ENCODE measurements around the gene CLCN5. TPM values are rescaled to one million over a fixed set of nuclear protein-coding genes. Genes with fewer than 3 reads are reported as not detected.

CLCN5 gene
- total RNA-seq, 1 experiment from 2014 or later = 5.2 TPM

DNA sequence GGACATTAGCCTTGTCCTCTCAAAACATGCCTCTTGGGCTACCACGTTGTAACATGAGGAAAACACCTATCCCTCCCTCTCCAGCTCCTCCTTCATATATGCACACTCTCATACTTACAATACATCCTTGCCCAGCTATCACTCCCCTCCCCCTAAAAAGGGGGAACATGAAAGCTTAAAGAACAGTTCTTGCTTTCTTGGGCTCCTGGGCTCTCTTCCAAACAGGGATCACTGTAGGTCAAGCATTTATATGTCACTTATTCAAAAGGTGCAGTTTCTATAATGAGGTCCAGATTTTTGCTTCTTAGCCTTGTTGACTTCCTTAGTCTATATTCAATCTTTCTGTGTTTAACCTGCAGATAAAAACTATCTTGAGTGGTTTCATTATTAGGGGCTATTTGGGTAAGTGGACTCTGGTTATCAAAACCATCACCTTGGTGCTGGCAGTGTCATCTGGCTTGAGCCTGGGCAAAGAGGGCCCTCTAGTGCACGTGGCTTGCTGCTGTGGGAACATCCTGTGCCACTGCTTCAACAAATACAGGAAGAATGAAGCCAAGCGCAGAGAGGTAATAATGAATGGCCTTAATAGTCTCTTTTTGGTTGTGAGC is 159.0 kb downstream of the CLCN5 start:
- peak; percentile 36 for DNase-seq (ENCODE audit: low spot score)

DNA sequence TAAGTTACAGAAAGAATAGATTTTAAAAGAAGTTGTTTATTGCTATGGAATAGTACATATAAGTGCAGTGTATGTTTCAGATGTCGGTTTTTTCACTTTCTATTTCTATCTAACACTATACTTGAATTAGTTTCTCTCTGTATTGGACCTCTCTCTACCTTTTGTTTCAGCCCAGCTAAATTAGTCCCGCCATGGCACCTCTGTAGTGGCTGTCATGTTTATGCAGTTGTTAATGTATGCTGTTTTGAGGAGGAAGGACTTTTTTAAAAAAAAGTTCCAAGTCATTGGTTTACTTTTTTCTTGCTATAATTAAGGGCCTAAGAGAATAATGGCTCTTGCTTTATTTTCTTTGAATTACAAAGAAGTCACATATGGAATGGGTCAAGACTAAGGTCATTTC is 160.3 kb downstream of the CLCN5 start:
- no peak for DNase-seq (ENCODE audit: low spot score)

DNA sequence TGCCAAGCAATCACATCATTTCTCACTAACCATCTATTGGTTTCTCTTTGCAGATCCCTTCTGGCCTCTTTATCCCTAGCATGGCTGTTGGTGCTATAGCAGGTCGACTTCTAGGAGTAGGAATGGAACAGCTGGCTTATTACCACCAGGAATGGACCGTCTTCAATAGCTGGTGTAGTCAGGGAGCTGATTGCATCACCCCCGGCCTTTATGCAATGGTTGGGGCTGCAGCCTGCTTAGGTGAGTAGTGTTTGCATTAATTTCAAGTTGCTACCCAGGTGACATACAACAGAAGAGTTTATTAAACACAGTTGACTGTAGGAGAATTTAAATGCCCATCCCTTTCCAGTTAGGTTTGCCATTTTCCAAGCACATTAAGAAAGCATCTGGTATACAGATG is 166.2 kb downstream of the CLCN5 start:
- DNase-seq (ENCODE audit: low spot score) = no peak

DNA sequence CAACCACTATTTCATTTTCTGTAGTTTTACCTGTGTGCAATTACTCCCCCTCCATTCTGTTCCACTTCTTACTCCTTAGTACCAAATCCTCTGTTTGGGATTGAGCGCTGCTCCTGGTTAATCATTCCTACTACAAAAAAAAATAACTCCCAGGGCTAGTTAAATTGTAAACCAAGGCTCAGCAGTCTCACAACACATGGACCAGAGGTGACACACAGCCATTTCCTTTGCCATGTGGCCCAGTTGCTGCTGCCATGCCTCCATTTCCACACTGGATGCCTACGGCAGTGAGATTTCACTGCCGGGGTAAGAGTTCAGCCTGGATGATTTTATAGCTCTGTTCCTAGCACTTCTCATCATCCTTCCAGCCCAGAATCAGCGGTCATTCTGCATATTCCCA is 171.2 kb downstream of the CLCN5 start:
- no peak for DNase-seq (ENCODE audit: low spot score)

DNA sequence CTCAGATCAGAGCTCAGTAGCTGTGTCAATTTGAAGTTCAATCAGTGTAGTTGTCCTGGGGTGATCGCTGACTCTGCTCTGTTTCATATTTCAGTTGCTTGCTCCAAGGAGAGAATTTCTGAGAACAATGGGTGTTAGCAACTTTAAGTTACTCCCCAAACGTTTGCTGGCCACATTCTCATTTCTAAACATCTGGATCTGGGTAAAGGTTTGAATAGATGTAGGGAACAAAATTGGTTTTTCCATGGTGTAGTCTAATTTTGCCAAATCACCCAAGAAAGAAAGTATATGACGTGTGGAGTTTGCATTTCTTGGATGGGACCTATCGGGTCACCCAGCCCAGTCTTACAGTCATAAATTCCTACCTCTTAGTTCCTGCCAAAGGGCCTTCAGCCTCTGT is 174.7 kb downstream of the CLCN5 start:
- DNase-seq (ENCODE audit: low spot score) = no peak

DNA sequence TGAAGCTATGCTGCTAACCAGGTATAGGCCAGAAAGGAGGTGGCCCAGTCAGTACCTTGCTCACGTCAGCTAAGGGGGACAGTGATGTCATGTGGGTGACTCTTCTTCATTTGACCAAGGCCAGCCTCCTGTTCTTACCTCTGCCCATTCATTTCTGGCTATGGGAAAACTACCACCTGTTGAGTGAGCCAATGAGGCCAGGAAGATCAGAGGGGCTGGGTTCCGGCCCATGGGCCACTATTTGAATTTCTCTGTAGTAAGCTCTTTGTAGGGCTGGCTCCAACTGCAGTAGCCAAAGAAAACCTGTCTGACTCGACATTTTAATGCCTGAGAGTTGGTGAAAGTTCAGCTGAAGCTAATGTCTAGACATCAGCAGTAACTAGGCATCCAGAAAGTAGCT is 175.8 kb downstream of the CLCN5 start:
- DNase-seq (ENCODE audit: low spot score) = no peak

DNA sequence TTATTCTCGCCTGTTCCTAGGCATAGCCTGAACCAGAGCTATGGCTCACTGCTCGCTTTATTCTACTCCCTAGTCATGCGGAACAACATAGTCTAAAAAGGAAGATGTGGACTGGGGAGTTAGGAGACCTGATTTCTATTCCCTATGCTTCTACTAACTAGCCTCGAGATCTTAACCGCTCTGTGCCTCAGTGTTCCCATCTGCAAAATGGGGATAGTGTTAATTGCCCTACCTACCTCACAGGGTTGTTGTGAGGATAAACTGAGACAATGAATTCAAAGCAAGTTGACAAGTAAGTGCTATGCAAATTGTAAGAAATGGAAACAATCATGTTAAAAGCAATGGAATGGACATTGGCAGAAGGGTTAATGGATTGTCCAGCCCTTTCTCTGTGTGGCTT is 176.4 kb downstream of the CLCN5 start:
- DNase-seq (ENCODE audit: low spot score) = no peak

DNA sequence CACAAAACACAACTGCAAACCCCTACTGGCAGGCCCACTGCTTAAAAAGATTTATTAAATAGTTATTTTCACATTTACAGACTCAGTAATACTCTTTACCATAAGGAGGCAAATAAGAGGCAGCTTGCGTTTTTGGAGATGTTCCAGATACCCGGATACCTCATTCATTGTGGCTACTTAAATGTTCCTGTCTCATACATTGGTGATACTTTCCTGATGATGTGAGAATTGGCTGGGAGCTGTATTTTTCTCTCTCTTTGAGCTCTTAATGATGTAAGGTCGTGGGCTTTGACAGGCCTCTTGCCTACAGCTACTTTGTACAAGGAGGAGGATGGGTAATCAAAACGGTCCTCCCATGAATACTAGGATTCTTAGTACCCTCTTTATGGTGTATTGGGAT is 176.9 kb downstream of the CLCN5 start:
- no peak for DNase-seq (ENCODE audit: low spot score)

DNA sequence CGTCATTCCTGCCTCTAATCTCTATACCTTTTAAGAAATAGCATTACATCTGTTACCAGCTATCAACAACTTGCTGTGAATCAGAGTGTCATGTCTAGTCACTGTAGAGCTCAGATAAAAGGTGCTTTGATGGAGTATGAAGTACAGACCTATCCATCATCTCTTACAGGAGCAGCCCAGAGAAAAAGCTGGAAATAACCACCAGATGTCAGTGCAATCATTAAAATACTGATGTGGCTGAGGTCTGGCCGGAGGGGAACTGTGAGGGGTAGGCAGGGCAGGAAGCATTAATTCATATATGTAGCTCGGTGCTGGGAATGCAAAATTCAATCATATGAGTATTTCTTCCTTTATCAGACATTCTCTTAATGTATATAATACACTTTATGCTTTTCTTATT is 177.8 kb downstream of the CLCN5 start:
- peak; percentile 45 for DNase-seq (ENCODE audit: low spot score)

DNA sequence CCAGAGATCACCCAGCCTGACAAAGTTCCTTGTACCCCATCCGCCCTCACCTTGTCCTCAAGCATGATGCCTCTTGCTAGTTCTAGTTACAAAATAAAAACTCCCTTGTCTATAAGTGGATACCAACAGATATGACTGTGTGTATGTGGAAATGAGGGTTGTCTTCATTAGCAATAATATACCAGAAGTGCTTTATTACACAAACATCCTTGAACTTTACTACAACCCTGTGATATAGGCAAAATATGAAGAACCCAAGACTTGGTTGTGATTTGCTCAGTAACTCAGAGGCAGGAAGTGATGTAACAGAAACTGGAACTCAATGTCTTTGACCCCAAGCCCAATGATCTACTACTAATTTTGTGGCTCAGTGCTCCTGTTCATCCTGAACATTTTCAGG is 180.8 kb downstream of the CLCN5 start:
- no peak for DNase-seq (ENCODE audit: low spot score)

DNA sequence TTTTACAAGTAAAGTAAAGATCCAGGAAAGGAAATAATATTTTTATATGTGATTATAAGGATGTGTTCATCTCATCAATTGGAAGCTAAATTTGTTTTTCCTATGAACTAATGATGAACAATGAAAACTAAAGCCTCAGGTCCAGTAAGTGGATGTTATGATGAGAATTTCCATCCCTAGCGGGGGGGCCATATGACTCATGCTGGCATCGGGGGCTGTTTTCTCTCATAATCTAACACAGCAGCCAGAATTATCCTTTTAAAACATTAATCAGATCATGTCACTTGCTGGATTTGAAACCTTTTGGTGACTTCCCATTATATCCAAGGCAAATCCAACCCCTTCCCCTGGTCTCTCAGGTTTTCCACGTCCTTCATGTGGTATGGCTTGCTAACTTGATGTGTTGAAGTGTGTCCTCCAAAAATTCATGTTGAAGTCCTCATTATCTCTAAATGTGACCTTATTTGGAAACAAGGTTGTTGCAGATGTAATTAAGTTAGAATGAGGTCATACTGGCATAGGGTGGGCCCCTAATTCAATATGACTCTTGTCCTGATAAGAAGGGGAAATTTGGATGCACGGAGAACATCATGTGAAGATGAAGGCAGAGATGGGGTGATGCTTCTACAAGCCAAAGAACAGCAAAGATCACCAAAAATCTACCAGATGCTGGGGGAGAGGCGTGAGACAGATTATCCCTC is 181.6 kb downstream of the CLCN5 start:
- no peak for DNase-seq (ENCODE audit: low spot score)

DNA sequence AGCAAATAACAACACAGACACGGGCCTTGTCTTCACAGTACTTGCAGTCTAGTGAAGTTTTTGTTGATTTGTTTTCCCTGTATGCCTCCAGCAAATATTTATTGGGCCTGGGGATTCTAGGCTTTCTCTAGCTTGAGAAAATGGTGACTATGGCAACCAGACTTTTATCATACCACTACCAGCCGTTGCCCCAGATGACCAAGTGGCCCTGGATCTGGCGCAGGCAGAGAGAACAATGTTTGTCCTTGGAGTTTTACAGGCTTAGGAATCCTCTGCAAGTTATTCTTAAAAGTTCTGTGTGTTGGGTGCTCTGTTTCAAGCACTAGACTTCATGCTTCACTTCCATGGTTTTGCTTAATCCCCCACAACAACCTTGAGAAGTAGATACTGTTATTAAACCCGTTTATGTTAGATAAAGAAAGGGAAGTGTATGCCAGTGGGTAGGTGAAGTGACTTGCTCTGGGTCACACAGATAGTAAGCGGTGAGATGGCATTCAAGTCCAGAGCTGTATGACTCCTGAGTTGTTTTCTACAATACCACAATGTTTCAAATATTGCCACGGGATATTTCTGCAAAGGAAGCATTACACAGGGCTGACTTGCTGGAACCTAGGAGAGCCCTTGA is 183.8 kb downstream of the CLCN5 start:
- DNase-seq (ENCODE audit: low spot score) = no peak

DNA sequence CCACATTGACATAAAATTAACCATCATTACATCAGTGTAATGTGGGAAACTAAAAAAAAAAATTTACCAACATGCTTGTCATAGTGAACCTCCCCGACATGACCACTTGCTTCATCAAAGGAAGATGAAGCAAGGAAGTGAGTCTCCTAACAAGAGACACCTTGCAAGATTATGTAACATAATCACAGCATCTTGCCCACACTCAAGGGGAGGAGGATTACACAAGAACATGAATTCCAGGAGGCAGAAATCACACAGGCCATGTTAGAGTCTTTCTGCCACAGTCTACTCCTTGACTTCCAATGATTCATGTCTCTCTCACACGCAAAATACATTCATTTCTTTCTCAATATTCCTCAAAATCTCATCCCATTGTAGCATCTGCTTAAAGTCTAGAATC is 185.1 kb downstream of the CLCN5 start:
- no peak for DNase-seq (ENCODE audit: low spot score)

DNA sequence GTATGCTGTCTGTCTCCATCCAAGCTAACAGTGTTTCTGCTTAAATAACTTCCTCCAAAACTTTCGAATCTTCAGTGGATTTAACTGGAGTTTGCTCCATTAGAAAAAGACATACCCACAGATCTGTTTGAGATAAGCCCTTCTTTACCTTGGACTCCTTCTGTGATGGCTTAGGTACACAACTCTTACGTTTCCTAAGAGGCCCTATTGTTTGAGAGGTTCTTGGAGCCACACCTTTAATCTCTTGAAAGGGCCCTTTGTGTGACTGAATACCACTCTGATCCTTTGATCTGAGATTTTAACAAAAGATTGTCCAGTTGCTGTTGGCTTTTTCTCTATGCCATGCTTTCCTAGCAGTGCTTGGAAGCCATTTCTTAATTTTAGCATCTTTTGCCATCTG is 185.9 kb downstream of the CLCN5 start:
- DNase-seq (ENCODE audit: low spot score) = peak; percentile 9

DNA sequence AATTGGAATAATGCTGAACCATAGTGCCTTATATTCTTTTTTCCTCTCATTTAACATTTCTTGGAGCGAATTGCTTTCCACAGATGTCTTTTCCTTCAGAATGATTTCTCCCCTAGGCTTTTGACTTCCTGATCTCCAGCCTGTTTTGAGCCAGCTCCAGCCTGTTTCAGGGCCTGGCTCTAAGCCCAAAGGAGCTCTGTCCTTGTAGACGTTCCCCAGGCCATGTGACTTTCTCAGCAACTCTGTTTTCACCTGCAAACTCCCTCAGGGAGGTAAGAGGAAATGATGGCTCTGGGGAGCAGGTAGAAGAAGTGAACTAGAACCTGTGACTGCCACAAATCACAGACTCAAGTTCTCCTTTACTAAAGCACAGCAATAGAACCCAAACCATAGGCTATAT is 189.3 kb downstream of the CLCN5 start:
- no peak for DNase-seq (ENCODE audit: low spot score)

DNA sequence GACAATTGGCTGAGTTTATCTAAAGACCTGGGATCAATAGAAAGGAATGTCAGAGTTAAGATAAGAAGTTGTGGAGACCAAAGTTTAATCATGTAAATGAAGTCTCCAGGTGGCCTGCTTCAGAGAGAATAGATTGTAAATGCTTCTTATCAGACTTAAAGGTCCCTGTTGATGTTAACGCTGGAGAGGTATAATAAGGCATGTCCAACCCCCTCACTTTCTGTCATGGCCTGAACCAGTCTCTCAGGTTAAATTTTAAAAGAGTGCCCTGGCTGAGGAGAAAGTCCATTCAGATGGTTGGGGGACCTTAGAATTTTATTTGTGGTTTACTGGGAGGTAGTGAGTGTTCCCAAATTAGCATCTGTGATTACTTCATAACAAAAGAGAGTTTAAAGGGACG is 191.7 kb downstream of the CLCN5 start:
- DNase-seq (ENCODE audit: low spot score) = no peak

DNA sequence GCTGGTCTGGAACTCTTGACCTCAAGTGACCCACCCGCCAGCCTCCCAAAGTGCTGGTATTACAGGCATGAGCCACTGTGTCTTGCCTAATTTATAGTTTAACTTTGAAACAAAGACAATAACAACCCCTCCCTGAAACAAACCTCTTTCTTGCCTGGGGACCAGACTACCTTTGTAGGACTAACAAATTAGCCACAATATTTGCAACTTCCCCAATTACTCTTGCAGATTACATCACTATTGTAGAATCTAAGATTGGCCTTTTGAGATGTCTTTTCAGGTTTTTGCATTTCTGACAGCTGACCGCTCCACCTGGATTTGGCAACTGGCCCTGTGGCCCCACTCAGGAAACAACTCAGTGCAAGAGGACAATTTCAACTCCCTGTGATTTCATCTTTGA is 193.6 kb downstream of the CLCN5 start:
- no peak for DNase-seq (ENCODE audit: low spot score)

DNA sequence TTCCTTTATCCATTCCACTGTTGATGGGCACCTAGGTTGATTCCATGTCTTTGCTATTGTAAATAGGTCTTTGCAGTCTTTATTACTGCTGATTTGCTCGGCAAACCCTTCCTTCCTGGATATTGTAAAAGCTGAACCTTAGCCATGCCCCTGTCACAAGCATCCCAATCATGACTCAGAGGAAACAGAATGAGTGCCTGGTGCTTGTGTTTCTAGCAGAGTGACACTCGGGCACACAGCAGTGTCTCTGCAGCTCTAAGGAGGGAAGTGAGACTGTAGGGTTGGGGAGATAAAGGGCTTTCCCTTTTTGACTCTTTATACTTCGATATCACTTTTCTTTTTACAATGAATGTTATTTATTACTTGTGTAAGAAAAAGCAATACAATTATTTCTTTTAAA is 195.1 kb downstream of the CLCN5 start:
- DNase-seq (ENCODE audit: low spot score) = no peak

DNA sequence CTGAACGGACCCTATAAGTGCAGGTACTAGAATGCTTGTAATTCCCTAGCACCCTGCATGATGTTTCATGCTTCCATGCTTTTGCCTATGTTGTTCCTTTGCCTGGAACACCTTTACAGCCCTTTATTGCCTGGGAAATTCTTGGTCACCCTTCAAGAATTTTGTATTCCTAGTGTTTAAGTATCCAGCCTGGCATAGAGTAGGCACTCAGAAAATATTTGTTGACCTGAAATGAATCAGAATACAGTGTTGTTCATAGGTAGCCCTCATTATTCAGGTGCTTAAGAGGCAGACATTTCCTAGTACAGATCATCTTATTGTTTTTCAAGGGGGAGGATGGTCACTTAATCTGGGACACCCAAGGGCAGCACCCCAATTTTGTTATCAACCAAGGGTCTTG is 203.1 kb downstream of the CLCN5 start:
- no peak for DNase-seq (ENCODE audit: low spot score)

DNA sequence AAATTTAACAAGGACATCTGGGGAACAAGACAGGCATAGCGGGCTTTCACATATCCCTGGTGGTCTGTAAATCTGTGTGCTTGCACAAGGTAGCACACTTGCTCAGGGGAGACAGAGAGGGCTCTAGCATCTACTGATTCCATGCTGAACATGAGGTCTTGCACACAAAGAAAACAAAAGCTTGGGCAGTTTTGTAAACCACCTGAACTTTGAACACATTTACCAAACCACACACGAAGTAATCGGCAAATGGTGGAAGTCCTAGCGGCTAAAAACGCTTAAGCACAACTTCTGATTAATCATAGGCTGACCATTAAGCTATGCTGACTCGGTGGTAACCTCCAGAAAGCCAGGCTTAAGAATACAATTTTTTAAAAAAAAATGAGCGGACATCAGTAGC is 225.6 kb downstream of the CLCN5 start:
- no peak for DNase-seq (ENCODE audit: low spot score)

Data from HT-29 (cell line).